Hypothalamus (tissue), 51 donors: ENCODE results near the gene ZCWPW2.

ENCODE experiments used
- DNase-seq, 51 donors: peaks; one replicate each; lab custom pipeline; 2025; lab: John Stamatoyannopoulos, UW

Gene ZCWPW2

DNA sequence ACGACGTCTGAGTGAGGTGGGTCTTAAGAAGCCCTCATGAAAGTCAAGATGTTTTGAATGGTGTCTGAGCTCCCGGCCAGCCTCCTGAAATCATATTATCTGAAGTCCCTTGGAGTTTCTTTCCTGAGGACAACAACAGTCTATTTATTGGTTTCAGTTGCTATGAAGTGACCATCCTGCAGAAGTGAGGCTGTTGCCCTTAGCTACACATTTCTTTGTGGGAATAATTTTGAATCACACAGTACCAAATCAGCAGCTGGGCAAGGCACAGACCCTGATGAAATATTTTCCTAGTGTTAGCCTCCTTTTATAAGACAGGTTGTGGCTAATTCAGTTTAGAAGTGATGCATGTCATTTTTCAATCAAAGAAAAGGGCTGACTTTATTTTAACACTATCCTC is 220.8 kb downstream of the ZCWPW2 start:
- peak in 1 of 51 donors; percentile 5 for DNase-seq

DNA sequence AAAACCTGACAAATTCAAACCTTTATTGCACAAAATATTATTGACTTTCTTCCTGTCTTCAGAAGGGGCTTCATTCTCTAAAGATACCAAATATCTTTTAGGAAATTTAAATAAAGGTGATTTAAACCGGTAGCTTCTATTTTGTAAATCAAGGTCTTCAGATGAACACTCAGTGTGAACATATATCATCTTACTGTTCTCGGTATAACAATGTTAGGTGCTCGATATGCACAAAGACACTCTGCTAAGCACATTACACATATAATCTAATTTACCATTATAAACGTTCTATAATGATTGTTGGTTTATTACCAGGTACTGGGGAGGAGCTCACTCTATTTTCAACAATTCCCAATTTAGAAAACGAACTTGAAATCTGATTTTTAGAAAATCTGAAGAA is 225.5 kb downstream of the ZCWPW2 start:
- no peak for DNase-seq

DNA sequence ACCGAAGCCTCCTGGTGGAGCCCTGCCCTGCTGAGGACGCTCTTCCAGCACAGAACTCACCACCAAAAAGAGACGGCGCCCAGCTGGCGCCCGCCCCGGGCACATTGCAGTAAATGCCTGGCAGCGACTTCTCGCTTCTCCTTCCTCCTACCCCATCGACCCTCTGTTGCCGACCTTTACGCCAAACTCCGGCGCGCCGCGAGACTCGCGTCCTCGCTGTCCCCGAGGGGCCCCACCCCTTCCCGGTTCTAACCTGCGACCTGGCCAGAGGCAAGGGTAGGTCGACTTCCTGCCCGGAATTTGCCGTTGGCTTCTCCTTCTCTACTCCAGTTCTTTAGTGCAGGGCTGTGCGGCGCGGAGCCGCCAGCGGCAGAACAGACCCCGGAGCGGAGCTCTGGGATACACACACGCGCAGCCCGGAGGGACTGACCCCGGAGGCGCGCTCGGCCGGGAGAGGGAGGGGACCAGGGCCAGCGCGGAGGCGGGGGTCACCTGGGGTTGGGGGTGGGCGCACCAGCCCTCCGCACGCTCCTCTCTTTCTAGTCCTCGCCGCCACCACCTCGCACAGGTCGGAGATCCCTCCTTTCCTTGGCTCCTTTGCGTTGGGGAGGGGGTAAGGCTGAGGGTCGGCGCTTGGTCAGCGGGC is 226.7 kb downstream of the ZCWPW2 start:
- peak in 40 of 51 donors; percentile 9 to 67 (median 30) for DNase-seq
